NCI-H748 treated with DMSO at 0.1 percent for 48 hours (cell line): Measurements from ENCODE around the gene RPS15A.

Source experiments
- DNase-seq: peaks from one replicate; lab custom pipeline; 2025; lab: John Stamatoyannopoulos, UW

The RPS15A gene

DNA sequence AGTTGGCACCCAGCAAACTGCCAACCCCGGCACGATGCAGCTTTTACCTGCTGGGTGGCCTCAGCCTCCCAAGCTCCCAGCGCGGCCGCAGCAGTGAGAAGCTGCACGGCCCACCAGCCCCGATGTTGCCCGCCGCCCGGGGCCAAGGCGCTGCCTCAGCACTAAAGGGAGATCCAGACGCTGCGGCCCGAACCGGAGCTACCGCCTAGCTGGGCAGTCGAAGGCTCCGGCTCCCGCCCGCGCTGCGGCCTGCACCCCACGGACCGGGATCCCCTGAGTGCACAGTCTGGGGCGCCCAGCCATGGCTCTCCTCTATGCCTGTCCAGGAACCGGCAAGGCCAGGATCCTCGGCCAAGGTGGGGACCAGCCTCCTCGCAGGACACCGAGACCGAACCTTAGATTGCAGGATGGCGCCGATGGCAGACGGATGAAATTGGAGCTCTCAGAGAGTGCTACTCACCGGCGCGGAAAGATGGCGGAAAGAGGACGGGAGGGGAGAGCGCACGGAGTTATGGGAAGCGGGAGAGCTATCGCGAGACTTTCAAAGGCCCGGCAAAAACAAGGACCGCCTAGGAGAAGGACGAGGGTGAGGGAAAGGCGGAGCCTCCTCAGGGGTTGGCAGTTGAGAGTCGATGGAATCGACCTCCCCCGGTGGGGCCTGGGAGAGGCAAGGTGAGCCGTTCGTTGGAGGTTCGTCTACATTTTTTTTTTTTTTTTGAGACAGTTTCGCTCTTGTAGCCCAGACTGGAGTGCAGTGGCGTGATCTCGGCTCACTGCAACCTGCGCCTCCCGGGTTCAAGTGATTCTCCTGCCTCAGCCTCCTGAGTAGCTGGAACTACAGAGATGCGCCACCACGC is at the start of gene RPS15A:
TSS of gene RPS15A (minus strand) at position 485 of the 857 bp plus-strand sequence. CDS start 1,221 bp downstream, outside the sequence.
- peak; percentile 77 for DNase-seq

GRCh38 chr16:18839555-18839954 is 49.4 kb upstream of the RPS15A start:
- DNase-seq, result no peak

- DNase-seq, result no peak
Measured at GRCh38 chr16:18836702-18837101, 46.6 kb upstream of the RPS15A start.

- no peak for DNase-seq
Measured at GRCh38 chr16:18834864-18835263, 44.7 kb upstream of the RPS15A start.

DNA sequence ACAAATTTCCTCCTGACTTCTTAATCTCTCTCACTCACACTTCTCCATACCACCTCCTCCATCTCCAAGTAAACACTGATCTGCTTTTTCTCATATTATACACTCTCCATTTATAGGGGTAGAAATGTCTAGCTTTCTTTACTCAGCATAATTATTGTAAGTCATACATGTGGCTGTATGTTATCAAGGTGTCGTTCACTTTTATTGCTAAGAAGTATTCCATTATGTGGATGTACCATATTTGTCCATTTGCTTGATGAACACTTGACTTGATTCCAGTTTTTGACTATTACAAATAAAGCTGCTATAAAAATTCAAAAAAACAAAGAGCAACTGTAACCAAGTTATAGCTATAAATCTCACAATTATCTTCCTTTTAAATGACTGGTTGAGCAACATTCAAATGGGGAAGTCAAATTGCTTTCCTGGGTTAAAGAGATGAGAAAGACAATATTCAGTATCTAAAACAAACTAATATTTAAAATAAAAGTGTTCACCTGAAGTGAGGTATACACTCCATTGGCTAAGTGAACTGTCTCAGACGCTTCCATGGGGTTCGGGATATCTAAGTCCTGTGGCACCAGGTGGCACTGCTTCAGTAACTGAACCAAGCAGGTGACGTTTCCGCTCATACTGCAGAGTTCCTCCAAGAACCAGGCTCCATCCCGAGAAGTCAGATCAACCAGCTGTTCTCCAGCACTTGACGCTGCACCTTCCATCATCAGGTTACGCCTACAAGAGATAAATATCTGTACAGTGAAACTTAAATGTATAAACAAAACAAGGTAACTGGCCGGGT is 43.8 kb upstream of the RPS15A start:
- DNase-seq, result no peak

DNA sequence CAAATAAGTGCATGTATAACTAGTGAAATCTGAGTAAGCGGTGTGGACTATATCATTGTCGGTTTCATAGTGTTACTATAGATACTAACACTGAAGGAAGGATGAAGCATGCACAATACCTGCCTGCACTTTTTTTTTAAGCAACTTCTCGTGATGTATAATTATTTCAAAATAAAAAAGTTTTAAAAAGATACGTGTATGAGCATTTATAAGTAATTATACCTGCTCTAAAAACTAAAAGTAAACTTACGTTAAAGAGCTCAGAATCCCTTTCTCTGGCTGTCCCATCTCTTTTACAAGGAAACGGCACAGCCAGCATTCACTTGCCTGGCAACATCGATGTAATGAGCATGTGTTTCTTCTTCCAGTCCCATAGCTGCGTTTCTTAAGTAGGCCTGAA is 42.5 kb upstream of the RPS15A start:
- no peak for DNase-seq

GRCh38 chr16:18832006-18832405 is 41.9 kb upstream of the RPS15A start:
- DNase-seq, result no peak

DNA sequence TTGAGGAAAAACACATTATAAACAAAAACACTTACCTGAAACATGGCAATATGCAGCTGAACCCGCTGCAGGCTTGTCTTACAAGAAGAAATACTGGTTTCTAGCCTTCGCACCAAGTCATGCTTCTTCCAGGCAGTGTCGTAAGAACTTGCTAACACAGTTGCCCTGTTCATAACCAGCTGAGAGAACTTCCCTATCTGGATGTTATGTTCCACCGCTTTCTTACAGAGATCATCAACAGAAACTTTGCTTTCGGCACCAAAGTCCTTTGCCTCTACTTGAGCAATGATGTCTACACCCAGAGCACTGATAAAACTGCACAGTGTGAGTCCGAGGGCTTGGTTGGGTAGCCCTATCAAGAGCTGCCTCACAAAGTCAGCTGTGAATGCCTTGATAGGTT is 39.1 kb upstream of the RPS15A start:
- no peak for DNase-seq

GRCh38 chr16:18827890-18828289 is 37.8 kb upstream of the RPS15A start:
- no peak for DNase-seq

GRCh38 chr16:18816286-18816685 is 26.2 kb upstream of the RPS15A start:
- DNase-seq, result no peak

GRCh38 chr16:18811925-18812324 is 21.8 kb upstream of the RPS15A start:
- DNase-seq, result no peak

GRCh38 chr16:18809165-18809564 is 19.0 kb upstream of the RPS15A start:
- no peak for DNase-seq

GRCh38 chr16:18805257-18805773 is 15.2 kb upstream of the RPS15A start:
- no peak for DNase-seq

DNA sequence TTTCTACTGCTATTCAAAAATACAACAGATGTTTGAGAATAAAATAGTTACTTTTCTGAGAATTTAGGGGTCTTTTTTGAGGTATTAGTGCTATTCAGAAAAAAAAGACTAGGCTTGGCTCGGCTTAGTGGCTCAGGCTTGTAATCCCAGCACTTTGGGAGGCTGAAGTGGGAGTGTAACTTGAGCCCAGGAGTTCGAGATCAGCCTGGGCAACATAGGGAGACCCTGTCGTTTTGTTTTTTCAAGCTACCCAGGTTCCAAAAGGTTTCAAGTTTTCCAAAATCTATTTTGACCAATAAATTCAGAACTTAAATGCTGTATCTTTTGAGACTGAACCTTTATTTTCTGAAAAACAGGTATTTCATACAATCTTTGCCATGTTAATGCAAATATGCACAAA is 14.4 kb upstream of the RPS15A start:
- no peak for DNase-seq

DNA sequence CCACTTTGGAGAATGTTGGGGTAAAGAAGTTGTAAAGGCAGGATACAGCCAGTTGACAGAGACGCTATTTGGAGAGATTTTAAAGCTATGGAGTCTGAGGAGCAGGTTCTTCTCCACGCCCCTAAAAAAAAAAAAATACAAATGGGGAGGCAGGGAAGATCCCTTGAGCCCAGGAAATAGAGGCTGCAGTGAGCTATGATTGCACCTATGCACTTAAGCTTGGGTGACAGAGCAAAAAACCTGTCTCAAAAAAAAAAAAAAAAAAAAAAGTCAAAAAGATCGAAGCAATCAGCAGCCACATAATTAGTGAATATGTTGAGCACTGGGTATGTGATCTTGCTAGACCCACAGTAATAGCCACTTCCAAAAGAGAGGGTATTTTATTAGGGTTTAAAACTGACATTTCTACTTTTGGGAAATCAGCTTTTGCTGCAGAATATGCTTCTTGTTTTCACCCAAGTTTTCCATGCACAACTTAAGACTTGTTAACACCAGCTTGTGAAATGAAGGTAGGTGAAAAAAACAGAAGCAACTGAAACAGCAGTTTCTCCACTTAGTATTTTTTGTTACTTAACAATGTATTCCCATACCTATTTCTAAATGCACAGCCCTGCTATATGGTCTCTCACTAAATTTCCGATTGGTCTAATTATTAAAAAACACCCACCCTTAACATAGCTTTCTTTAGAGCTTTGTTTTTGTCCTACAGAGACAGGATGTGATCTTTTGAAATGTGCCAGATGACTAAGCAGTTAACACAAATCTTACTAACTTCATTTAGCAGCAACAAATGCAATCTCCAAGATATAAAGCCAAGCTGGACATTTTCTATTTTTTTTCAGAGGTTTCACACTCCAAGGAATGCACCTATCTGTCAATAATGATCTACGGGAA is 13.7 kb upstream of the RPS15A start:
- DNase-seq, result no peak

GRCh38 chr16:18802767-18803343 is 12.7 kb upstream of the RPS15A start:
- DNase-seq, result no peak

- DNase-seq, result peak; percentile 95
Measured at GRCh38 chr16:18801145-18801972, 11.2 kb upstream of the RPS15A start, which contains the start of gene ARL6IP1. TSS of gene ARL6IP1 (minus strand) at chr16:18801549. CDS start at chr16:18801466, 83 bp downstream.

GRCh38 chr16:18800775-18801144 is 10.6 kb upstream of the RPS15A start:
- DNase-seq, result no peak

DNA sequence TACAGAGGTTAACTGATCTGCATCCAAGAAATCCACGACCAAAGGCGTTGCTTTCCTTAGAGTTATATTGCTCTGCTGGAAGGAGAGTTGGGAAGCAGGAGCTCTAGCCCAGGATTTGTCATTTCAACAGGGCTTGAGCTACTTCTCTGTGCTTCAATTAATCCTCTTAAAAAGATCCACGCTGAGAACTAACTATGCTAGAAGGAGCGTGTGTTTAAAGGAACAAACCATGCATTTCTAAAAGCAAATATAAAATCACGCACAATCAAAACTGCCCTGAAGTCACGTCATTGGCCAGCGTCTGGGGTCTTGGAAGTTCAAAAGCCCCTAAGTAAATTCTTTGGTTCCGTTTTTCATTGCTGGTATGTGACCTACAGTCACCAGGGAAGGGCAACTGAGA is 10.2 kb upstream of the RPS15A start:
- no peak for DNase-seq

- no peak for DNase-seq
Measured at GRCh38 chr16:18799500-18799899, 9.4 kb upstream of the RPS15A start.

DNA sequence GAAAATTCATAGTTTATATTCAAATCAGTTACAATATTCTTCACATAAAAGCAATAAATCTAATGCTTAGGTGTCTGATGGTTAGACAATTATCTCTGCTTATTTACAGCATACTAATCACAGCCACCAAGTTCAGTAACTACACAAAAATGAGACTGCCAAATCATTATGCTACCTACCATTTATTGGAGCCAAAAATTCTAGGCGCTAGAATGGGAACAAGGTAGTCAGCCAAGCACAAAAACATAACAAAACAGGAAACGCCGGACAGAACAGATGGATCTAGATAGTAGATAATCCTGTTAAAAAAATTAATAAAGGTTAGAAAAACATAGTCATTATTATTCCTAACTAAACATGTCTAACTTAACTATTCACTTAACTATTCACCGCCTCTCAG is 7.6 kb upstream of the RPS15A start:
- no peak for DNase-seq
